ENCODE measurements around the gene MACROD2.

Gene MACROD2

DNA sequence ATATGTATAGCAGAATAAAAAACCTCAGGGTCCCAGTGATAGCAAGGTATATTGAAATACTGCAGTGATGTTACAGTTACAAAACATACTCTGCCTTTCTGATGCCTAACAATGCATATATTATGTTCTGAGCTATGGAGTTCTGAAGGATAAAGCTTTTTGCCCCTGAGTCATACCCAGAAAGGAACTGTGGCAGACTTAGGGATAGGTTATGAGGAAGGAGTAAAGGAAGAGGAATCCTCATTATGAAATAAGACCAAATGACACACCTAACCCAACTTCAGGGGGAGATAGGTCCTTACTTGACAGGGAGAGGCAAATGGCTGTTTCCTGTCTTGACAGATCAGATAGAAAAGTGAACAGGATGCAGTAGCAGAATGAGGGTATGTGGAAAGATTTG lies 1282.7 kb downstream of the MACROD2 start:
- no peak for DNase-seq (ENCODE audit: low spot score)

DNA sequence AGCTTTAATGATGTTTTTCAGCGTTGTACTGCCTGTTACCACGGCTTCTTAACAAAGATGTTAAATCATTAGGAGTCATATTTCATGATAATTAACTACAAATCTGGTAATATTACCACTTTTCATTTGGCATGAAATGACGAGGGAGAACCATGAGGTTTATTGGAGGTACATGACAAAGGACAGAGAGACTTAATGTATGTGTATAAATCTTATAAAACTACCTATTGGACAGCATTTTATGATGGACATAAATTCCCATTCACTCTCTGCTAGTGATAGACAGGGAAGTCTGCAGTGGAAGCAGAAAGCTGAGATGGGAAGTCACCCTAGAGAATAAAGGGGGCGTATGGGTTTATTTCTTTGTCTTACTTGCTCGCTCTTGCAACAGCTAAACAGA lies 1292.0 kb downstream of the MACROD2 start:
- DNase-seq (ENCODE audit: low spot score): no peak

DNA sequence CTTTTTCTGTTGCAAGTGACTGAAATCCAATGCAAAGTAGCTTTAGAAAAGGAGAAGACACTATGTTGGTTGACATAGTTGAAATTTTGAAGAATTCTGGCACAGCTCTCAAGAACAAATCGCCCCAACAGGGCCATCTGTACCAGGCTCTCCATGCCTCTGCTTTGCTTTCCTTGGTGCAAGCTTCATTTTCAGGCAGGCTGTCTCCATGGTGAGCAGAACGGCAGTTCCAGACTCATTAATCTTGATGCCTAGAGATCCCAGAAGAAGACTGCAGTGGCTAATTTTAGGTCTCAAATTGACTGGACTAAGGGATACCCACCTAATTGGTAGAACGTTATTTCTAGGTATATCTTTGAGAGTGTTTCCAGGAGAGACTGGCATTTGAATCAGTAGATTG lies 1292.8 kb downstream of the MACROD2 start:
- no peak for DNase-seq (ENCODE audit: low spot score)

DNA sequence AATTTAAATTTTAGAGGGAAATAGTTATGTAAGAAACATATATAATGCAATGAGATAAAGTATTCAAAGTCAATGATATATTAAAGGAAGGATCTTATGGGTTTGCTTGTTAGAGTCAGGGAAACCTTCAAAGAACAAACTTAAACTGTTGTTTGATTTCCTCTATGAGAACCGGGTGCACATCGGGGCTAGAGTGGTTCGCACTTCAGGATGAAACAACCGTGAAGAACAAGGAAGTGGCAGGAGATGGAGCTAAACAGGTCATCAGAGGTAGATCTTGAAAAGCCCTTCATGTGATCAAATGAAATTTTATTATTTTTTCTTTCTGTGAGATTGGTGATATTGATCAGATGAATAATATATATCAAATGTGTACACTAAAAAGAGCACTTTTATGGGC lies 1294.0 kb downstream of the MACROD2 start:
- no peak for DNase-seq (ENCODE audit: low spot score)

DNA sequence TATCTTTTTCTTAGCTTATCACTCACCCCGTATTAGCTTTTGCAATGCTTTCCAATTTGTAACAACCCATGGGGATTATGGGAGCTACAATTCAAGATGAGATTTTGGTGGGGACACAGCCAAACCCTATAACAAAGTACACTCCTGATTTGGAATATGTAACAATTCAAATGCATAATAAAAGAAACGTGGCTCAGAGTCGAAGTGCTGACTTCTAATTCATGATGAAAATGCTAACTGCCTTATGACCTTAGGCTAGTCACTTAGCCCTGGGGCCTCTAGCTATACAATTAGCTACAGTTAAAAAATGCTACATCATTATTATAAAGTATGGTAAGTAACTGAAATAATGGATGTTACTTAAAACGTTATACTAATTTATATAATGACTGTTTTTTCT lies 1297.1 kb downstream of the MACROD2 start:
- DNase-seq (ENCODE audit: low spot score): no peak

DNA sequence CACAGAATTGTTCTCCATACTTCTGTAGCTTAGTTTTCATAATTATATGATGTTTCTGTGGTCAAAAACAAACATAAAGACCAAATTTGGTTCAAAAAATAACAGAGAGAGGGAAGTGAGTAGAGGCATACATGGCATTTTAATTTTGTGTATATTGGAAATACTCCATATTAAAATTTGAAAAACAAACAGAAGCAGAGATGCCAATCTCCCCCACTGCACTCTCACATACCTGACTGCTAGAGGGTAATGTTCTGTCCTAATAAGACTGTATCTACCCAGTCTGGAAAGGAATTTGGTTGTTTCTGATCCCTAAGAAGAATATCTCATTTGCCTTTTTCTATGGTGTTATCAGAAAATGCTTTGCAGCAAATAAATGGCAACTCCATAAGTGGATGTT lies 1301.1 kb downstream of the MACROD2 start:
- DNase-seq (ENCODE audit: low spot score): no peak

DNA sequence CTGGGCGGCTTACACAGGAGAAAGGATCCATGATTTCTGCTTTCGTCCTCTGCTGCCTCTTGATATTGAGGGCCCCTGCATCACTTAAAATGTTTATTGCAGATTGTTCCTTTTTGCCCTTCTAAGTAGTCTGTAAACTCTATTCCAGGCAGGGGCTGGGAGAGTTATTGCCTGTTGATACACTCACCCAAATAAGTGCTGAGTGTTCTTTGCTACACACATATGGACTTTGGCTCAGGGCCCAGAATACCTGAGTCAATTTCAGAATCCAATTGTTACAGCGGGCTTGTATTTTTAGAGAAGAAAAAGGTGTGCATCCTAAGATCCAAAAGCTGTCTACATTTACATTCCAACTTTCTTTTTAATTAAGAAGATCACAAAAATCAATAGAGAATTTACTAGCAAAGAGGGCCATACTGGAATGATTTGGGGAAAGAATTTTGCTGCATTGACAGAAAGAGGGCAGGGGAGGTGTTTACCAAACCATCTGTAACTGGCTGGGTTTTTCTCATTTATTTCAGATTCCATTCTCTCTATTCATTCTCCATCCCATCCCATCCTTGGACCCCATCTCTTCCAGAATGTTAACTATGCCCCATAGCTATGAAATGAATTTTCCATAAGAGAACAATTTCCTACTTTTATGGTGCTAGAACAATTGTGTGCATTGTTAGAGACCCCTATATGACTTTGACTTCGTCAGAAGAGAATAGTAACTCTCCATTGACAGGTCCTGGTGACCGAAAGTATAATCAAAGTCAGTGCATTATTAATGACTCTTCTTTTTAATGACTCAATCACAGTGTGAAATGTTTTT lies 1302.0 kb downstream of the MACROD2 start:
- no peak for DNase-seq (ENCODE audit: low spot score)

DNA sequence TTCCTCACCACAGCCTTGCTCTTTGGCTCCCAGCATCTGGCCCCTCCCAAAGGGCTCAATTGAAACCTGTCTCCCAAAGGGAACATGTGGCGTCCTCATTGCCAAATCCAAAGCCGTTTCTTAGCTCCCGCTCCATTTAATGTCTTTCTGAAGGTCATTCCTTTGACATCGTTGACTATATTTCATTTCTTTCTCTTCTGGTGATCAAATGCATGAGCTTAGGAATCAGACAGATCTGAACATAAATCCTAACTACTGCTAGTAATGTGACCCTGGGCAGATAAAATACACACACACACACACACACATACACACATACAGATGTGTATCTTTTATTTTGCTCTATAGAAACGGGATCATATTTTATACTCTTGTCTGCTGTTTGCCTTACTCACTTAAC lies 1306.8 kb downstream of the MACROD2 start:
- DNase-seq (ENCODE audit: low spot score): no peak

DNA sequence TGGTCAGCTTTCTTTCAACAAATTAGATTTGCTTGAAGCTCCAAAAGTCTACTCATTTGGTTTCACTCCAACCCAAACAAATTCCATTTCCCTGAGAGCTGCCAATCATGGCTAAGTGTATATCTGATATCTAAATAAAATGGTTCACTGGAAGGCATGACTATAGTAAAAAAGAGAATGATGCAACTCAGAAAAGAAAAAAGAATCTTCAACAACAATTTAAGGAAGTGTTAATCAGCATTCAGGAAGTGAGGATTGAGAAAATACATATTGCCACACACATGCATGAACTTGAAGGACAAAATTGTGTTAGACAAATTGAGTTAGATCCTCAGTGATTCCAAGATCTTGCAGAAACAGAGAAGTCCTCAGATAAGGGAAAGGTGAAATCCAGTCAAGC lies 1315.0 kb downstream of the MACROD2 start:
- DNase-seq (ENCODE audit: low spot score): no peak

DNA sequence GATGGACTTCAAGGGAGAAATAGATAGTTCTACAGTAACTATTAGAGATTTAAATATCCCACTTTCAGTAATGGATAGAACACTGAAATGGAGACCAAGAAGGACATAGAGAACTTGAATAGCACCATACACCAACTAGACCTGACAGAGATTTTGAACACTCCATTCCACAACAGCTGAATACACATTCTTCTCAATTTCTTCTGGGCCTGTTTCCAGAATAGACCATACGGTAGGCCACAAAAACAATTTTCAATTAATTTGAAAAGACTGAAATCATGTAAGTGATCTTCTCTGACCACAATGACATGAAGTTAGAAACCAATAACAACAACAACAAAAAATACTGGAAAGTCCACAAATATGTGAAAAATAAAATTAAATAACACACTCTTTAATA lies 1321.2 kb downstream of the MACROD2 start:
- no peak for DNase-seq (ENCODE audit: low spot score)

DNA sequence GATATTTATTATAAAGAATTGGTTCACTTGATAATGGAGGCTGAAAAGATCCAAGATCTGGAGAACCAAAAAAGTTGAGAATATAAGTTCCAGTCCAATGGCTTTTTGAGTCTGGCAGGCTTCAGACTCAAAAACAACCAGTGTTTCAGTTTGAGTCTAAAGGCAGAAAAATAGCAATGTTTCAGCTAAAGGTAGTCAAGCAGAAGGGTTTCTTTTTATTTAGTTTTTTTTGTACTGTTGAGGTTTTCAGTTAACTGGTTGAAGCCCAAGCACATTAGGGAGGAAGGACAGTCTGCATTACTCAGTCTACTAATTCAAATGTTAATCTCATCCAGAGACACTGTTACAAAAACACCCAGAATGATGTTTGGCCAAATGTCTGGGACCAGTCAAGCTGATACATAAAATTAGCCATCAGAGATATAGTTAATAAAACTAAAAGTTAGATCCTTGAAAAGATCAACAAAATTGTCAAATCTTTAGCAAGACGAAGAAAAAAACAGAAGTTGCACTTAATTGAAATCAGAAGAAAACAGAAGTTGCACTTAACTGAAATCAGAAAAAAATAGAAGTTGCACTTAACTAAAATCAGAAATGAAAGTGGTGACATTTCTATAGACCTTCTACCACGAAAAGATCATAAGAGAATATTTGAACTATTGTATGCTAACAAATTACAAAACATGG lies 1322.4 kb downstream of the MACROD2 start:
- DNase-seq (ENCODE audit: low spot score): no peak

DNA sequence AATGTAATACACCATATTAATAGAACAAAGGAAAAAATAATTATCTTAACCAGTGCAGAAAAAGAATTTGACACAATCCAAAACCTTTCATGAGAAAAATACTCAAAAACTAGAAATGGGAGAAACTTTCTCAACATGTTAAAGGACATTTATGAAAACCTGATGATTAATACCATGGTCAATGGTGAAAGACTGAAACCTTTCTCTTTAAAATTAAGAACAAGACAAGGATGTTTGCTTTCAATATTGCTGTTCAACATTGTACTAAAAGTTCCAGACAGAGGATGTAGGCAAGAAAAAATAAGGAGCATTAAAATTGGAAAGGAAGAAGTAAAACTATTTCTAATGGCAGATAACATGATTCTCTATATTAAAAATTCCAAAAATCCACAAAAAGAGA lies 1323.4 kb downstream of the MACROD2 start:
- DNase-seq (ENCODE audit: low spot score): no peak

DNA sequence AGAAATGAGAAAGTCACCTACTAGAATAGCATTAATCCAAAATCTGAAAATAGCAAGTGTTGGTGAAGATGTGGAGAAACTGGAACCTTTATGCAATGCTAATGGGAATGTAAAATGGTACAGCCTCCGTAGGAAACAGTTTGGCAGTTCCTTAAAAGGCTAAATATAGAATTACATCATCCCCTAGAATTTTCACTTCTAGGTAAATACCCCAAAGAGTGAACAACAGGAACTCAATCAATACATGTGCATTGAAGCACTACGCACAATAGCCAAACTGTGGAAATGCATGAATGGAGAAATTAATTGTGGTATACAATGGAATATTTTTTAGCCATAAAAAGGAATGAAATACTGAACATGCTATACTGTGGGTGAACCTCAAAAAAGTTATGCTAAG lies 1324.1 kb downstream of the MACROD2 start:
- no peak for DNase-seq (ENCODE audit: low spot score)

DNA sequence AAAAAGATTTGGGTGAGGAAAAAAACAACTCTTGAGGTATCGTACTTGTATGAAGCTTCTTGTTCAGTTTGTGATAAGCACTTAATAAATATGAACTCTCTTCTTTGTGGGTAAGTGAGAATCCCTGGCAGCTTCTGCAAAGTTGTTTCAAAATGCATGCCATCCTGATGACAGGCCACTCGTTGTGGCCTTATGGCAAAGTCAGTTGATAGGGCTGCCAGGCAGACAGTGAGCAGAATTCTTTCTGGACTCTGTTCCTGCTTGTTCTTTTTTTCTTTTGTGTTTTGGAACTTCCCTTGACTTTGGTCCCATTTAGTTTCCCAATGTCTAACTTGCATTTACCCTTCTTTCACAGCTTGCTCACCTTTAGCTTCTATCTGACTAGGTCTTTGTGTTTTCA lies 1325.6 kb downstream of the MACROD2 start:
- DNase-seq (ENCODE audit: low spot score): no peak

DNA sequence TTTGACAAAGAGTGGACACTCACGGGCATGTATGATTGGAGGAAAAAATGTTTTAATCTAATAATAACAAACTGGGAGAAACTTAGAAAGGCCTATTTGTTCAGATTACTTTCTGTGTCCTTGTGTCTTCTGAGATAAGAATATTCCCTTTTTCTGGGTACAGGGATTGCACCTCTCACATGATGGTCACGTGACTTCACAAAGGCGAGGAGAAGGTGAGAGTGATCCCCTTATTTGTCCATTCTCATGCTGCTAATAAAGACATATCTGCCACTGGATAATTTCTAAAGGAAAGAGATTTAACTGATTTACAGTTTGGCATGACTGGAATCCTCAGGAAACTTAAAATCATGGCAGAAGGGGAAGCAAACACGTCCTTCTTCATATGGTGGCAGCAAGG lies 1331.8 kb downstream of the MACROD2 start:
- no peak for DNase-seq (ENCODE audit: low spot score)

DNA sequence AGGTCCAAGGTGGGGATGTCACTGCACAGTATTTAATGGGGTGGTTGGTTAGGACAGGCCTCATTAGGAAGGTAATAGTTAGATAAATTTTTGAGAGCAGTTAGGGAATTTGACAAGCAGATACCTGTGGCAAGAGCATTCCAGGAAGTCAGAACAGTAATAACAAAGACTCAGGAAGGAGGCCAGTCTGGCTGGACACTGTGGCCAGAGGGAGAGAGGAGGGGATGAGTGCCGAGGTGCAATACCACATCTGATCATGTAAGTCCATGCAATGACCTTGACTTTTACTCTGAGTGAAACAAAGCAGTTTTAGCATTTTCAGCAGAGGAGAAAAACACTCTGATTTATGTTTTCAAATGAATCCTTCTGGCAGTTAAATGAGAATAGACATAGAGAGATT lies 1332.8 kb downstream of the MACROD2 start:
- no peak for DNase-seq (ENCODE audit: low spot score)

DNA sequence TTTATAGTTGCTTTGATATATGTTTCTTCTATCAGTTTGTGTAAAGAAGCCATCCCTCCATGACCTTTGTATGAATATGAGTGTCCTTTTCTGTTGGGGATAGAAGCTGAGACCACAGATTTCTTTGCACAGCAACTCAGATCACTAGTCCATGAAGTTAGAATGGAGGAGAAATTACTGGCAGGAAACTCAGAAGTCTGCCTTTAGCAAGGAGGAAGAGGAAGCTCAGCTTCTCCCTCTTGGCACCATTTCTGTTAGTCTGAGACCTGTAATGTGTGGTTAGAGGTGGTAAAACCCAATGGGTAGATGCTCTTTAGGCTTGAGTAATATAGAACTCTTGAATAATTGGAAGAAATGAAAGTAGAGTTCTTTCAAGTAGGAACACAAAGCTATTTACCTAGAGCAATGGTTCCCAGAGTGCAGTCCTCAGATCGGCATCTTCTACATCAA lies 1337.4 kb downstream of the MACROD2 start:
- no peak for DNase-seq (ENCODE audit: low spot score)

DNA sequence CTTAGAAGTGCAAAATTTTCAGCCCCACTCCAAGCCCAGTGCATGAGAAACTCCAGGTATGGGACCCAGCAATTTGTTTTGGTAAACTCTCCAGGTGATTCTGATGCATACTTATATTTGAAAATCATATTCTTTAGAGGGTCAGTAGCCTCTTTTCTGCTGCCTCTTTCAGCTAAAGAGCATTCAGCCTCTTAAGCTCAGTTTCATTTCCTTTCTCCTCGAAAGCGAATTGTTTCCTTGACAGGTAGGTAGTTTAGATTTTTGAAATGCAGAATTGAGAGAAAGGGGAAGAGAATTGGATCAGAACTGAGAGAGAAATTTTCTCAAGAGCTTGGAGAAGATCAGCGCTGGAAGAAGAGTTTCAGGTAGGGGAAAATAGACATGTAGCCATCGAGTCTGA lies 1337.9 kb downstream of the MACROD2 start:
- no peak for DNase-seq (ENCODE audit: low spot score)

DNA sequence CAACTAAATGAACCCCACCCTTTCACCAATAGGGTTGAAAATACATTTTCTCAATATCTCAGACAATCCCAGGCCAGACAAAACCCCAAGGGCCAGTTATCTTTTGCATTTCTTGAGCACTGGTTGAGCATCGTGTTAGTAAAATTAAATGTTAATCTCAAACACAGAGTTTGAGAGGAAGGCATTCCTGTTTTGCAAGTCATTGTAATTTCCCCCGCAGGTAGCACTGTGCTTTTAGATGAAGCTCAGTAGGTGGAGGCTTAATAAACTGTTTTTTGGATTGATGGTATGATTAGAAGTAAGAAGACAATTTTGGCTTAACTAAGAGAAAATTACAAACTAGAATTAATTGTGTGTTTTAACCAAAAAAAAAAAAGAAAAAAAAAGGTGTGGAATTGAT lies 1340.7 kb downstream of the MACROD2 start:
- no peak for DNase-seq (ENCODE audit: low spot score)

DNA sequence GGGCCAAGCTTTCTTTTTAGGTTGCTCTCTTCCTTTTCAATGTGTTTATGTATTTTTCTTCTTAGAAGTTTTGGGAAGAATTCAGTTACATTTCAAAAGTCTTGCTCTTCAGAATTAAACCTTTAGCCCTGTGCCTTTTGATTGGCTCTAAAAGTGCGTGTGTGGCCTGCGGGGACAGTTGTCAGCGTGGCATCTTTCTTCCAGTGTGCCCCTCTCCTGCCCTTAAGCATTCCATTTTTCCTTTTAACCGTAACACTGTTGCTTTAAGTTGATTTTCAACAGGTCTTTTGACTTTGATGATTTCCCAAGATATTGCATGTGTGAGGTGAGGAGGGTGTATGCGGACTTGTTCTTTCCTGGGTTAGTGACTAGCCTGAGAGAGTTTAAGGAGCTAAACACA lies 1341.2 kb downstream of the MACROD2 start:
- no peak for DNase-seq (ENCODE audit: low spot score)

DNA sequence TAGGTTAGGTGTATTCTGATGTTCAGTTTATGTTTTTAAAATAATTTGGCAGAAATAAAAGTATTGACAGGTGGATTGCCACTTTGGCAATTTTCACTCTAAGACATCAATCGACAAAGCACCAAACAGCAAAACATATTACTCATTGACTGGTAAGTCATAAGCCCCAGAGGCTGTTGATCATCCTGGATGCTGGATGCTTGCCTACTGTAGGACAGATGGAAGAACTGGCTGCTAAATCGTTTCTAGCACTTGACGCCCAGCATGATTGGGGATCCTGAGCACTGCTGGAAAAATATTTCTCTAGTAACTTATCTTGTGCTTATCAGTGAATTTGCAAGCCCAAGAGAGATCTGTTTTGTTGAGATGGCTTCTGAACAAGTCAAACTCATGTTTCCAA lies 1343.9 kb downstream of the MACROD2 start:
- no peak for DNase-seq (ENCODE audit: low spot score)

DNA sequence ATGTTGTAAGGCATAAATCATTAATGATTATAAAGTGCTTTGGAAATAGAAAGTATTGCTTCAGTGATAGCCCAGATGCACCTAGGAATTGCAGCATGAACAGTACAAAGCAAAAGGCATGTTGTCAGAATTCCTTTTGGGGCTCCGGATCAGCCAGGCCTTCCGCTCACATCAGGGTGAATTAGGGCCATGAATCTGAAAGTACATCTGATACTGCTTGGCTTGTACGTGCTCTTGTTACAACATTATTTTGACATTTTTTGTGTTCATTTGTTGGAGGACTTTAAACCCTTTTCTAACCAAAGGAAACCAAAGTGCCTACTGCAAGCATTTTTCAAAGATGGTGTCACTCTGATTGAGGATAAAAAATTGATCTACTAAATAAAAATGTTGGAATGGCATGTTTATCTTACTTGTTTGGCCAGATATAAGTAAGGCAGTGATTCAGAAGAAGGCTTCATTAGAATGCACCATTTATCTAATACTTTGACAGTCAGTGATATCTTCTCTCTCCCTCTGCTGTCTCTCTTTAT lies 1347.7 kb downstream of the MACROD2 start:
- no peak for DNase-seq (ENCODE audit: low spot score)

DNA sequence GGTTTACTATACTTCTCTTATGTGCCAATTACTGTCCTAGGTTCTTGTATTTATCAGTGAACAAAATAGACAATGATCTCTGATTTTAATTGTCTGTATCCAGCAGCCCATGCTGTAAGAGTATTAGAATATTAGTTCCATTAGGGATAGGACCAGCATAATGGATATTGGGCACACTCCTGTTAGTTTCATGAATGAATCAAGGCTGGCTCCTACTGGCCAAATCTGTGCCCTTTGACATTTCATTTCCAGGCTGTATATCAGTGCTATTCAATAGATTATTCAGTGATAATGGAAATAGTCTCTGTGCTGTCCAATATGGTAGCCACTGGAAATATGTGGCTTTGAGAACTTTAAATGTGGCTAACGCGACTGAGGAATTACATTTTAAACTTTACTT lies 1350.0 kb downstream of the MACROD2 start:
- no peak for DNase-seq (ENCODE audit: low spot score)
